GM23338 (cell line): ENCODE results near the gene CABYR. TPM values are rescaled to one million over a fixed set of nuclear protein-coding genes. Genes with fewer than 3 reads are reported as not detected.
A peak's percentile ranks its signal among the peaks of the same experiment; 100 is the strongest.

Experiments used
- ATAC-seq: fragments of 200-7000 bp; cut with Tn5 transposase; 3 replicates; pipeline ENCODE4 v1.9.1; 2020
- DNase-seq: peaks from one replicate; pipeline ENCODE4 v3.0.0-alpha.2; 2015; ENCODE audit warnings: low spot score
- H2AFZ ChIP-seq: fragments of 200-600 bp; sonication (generic); 2 replicates; pipeline ENCODE4 v1.8.0; 2016; ENCODE audit warnings: antibody characterized with exemption, mild to moderate bottlenecking, moderate library complexity
- H3F3A ChIP-seq: fragments of 200-600 bp; sonication (generic); replicated peaks from 2 replicates; pipeline ENCODE4 v1.8.0; 2017; ENCODE audit warnings: antibody characterized with exemption, mixed run types, low read depth
- H3K27ac ChIP-seq: fragments of 200-600 bp; sonication (generic); 2 replicates; pipeline ENCODE4 v1.6.1; 2016; ENCODE audit warnings: low read depth
- H3K27me3 ChIP-seq: fragments of 200-600 bp; sonication (generic); 2 replicates; pipeline ENCODE4 v1.8.0; 2016; ENCODE audit warnings: mild to moderate bottlenecking, mixed run types, moderate library complexity; ENCODE audit not compliant: insufficient read depth
- H3K36me3 ChIP-seq: fragments of 200-600 bp; sonication (generic); 2 replicates; pipeline ENCODE4 v1.8.0; 2016; ENCODE audit warnings: mild to moderate bottlenecking; ENCODE audit not compliant: insufficient read depth
- H3K4me1 ChIP-seq: fragments of 200-600 bp; sonication (generic); 2 replicates; pipeline ENCODE4 v1.8.0; 2016; ENCODE audit warnings: mild to moderate bottlenecking, moderate library complexity; ENCODE audit not compliant: insufficient read depth
- H3K4me2 ChIP-seq: fragments of 200-600 bp; sonication (generic); 2 replicates; pipeline ENCODE4 v1.7.1; 2017; ENCODE audit warnings: mixed run types
- H3K4me3 ChIP-seq: fragments of 200-600 bp; sonication (generic); 2 replicates; pipeline ENCODE4 v1.6.1; 2016; ENCODE audit warnings: mixed run types
- H3K79me2 ChIP-seq: fragments of 200-600 bp; sonication (generic); replicated peaks from 2 replicates; pipeline ENCODE4 v1.8.0; 2017; ENCODE audit warnings: mild to moderate bottlenecking; ENCODE audit not compliant: insufficient read depth
- H3K9me2 ChIP-seq: fragments of 200-600 bp; sonication (generic); 2 replicates; pipeline ENCODE4 v1.8.0; 2017; ENCODE audit not compliant: insufficient read depth
- H4K20me1 ChIP-seq: fragments of 200-600 bp; sonication (generic); replicated peaks from 2 replicates; pipeline ENCODE4 v1.8.0; 2017; ENCODE audit warnings: mild to moderate bottlenecking; ENCODE audit not compliant: insufficient read depth
- H3K27ac Mint-ChIP-seq: 2 replicates; pipeline ENCODE4 v1.8.0; 2020; ENCODE audit warnings: inconsistent platforms, mild to moderate bottlenecking, moderate library complexity, mixed read lengths
- H3K27me3 Mint-ChIP-seq: 3 replicates; pipeline ENCODE4 v1.8.0; 2022; ENCODE audit warnings: low read depth, mild to moderate bottlenecking, moderate library complexity, mixed read lengths, inconsistent platforms; ENCODE audit not compliant: insufficient read depth, poor library complexity
- H3K36me3 Mint-ChIP-seq: 3 replicates; pipeline ENCODE4 v1.8.0; 2021; ENCODE audit warnings: low read depth, mild to moderate bottlenecking, inconsistent platforms, moderate library complexity, mixed read lengths
- H3K4me1 Mint-ChIP-seq: 3 replicates; pipeline ENCODE4 v1.8.0; 2020; ENCODE audit warnings: mild to moderate bottlenecking, inconsistent platforms, mixed read lengths
- H3K4me3 Mint-ChIP-seq: 3 replicates; pipeline ENCODE4 v1.8.0; 2021; ENCODE audit warnings: moderate library complexity, mild to moderate bottlenecking, inconsistent platforms, mixed read lengths
- H3K9me3 Mint-ChIP-seq: 3 replicates; pipeline ENCODE4 v1.8.0; 2020; ENCODE audit warnings: moderate library complexity, mild to moderate bottlenecking, inconsistent platforms, mixed read lengths
- EZH2 ChIP-seq: fragments of 200-600 bp; sonication (generic); IDR thresholded peaks from one replicate; pipeline ENCODE4 v1.8.0; 2017; ENCODE audit warnings: antibody characterized with exemption, mild to moderate bottlenecking, low read depth; ENCODE audit not compliant: unreplicated experiment
- EZH2phosphoT487 ChIP-seq: fragments of 200-600 bp; sonication (generic); IDR thresholded peaks from one replicate; pipeline ENCODE4 v1.8.1; 2018; ENCODE audit warnings: antibody characterized with exemption; ENCODE audit not compliant: unreplicated experiment
- NANOG ChIP-seq: IDR thresholded peaks from 2 replicates; pipeline ENCODE4 v1.6.1; 2016; ENCODE audit warnings: antibody characterized with exemption, borderline replicate concordance
- POLR2AphosphoS5 ChIP-seq: IDR thresholded peaks from 2 replicates; pipeline ENCODE4 v1.6.1; 2016; ENCODE audit warnings: antibody characterized with exemption, low read depth
- STAT1 ChIP-seq: IDR thresholded peaks from one replicate; pipeline ENCODE4 v1.6.1; 2016; ENCODE audit warnings: antibody characterized with exemption; ENCODE audit not compliant: unreplicated experiment
- ZNF114 ChIP-seq: fragments of 250-450 bp; sonication (Bioruptor Pico); IDR thresholded peaks from 2 replicates; pipeline ENCODE4 v1.5.0; 2020; ENCODE audit warnings: mild to moderate bottlenecking, moderate library complexity
- polyA plus RNA-seq: library from polyadenylated mRNA; unstranded; fragments of >200 nt; fragmentation: Nextera tagmentation; extraction: Ambion mirVana; gene quantifications from 2 replicates; pipeline ENCODE4 v1.2.1, GENCODE V29; 2016
- total RNA-seq: library from RNA; depleted of rRNA; stranded (reverse); fragments of >200 nt; shearing (Covaris generic); gene quantifications from 2 replicates; pipeline ENCODE4 v1.2.3, GENCODE V29; 2014
- TF ChIP-seq, protein P1 (sequence below): fragments of 250-450 bp; sonication (Bioruptor Pico); IDR thresholded peaks from 2 replicates; pipeline ENCODE4 v1.5.0; 2020; ENCODE audit warnings: mild to moderate bottlenecking, moderate library complexity
- TF ChIP-seq, protein P2 (sequence below): IDR thresholded peaks from 2 replicates; pipeline ENCODE4 v1.6.1; 2016; ENCODE audit warnings: antibody characterized with exemption

Gene CABYR
- total and polyA plus RNA-seq, 2 experiments from 2014 or later: 24.0 to 48.4 TPM

DNA sequence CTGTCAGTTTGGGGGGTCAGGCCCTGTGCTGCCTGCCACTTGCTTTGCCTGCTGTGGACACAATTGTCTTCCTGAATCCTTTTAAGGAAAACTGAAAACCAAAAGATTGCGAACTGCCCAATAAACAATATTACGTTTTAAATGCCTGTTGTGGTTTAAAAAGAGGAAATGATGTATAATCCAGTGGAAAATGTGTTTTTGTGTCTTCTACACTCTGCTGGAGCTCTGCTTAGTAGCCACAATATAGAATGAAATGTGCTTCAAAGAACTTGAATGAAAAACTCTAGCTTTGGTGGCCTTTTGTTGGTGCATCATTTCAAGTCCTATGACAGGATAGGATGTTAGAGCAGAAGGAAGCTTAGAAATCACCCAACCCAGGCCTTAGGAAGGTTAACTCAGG is 23.2 kb upstream of the CABYR start:
- TF ChIP-seq, protein P1, sequence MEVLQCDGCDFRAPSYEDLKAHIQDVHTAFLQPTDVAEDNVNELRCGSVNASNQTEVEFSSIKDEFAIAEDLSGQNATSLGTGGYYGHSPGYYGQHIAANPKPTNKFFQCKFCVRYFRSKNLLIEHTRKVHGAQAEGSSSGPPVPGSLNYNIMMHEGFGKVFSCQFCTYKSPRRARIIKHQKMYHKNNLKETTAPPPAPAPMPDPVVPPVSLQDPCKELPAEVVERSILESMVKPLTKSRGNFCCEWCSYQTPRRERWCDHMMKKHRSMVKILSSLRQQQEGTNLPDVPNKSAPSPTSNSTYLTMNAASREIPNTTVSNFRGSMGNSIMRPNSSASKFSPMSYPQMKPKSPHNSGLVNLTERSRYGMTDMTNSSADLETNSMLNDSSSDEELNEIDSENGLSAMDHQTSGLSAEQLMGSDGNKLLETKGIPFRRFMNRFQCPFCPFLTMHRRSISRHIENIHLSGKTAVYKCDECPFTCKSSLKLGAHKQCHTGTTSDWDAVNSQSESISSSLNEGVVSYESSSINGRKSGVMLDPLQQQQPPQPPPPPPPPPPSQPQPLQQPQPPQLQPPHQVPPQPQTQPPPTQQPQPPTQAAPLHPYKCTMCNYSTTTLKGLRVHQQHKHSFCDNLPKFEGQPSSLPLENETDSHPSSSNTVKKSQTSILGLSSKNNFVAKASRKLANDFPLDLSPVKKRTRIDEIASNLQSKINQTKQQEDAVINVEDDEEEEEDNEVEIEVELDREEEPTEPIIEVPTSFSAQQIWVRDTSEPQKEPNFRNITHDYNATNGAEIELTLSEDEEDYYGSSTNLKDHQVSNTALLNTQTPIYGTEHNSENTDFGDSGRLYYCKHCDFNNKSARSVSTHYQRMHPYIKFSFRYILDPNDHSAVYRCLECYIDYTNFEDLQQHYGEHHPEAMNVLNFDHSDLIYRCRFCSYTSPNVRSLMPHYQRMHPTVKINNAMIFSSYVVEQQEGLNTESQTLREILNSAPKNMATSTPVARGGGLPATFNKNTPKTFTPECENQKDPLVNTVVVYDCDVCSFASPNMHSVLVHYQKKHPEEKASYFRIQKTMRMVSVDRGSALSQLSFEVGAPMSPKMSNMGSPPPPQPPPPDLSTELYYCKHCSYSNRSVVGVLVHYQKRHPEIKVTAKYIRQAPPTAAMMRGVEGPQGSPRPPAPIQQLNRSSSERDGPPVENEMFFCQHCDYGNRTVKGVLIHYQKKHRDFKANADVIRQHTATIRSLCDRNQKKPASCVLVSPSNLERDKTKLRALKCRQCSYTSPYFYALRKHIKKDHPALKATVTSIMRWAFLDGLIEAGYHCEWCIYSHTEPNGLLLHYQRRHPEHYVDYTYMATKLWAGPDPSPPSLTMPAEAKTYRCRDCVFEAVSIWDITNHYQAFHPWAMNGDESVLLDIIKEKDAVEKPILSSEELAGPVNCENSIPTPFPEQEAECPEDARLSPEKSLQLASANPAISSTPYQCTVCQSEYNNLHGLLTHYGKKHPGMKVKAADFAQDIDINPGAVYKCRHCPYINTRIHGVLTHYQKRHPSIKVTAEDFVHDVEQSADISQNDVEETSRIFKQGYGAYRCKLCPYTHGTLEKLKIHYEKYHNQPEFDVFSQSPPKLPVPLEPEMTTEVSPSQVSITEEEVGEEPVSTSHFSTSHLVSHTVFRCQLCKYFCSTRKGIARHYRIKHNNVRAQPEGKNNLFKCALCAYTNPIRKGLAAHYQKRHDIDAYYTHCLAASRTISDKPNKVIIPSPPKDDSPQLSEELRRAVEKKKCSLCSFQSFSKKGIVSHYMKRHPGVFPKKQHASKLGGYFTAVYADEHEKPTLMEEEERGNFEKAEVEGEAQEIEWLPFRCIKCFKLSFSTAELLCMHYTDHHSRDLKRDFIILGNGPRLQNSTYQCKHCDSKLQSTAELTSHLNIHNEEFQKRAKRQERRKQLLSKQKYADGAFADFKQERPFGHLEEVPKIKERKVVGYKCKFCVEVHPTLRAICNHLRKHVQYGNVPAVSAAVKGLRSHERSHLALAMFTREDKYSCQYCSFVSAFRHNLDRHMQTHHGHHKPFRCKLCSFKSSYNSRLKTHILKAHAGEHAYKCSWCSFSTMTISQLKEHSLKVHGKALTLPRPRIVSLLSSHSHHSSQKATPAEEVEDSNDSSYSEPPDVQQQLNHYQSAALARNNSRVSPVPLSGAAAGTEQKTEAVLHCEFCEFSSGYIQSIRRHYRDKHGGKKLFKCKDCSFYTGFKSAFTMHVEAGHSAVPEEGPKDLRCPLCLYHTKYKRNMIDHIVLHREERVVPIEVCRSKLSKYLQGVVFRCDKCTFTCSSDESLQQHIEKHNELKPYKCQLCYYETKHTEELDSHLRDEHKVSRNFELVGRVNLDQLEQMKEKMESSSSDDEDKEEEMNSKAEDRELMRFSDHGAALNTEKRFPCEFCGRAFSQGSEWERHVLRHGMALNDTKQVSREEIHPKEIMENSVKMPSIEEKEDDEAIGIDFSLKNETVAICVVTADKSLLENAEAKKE: no peak
- TF ChIP-seq, protein P2, sequence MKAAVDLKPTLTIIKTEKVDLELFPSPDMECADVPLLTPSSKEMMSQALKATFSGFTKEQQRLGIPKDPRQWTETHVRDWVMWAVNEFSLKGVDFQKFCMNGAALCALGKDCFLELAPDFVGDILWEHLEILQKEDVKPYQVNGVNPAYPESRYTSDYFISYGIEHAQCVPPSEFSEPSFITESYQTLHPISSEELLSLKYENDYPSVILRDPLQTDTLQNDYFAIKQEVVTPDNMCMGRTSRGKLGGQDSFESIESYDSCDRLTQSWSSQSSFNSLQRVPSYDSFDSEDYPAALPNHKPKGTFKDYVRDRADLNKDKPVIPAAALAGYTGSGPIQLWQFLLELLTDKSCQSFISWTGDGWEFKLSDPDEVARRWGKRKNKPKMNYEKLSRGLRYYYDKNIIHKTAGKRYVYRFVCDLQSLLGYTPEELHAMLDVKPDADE: no peak
- TF ChIP-seq ZNF114: no peak
- TF ChIP-seq POLR2AphosphoS5: no peak
- TF ChIP-seq STAT1: no peak
- TF ChIP-seq NANOG: no peak
- no peak for TF ChIP-seq EZH2
- no peak for TF ChIP-seq EZH2phosphoT487

More for the DNA sequence above, 23.2 kb upstream of the CABYR start:
- Histone ChIP-seq H3F3A (peaks cover 12% of the 10 kb centered on the region), H4K20me1 (no peaks in the 10 kb centered on the region), H3K4me3 (no peak overlapping the region), H2AFZ (no peak overlapping the region), H3K36me3 (peaks cover 40% of the 10 kb centered on the region), H3K27ac (peak overlapping the region; percentile 59; the same call in 1 of the 2 replicates), H3K4me1 (no peaks in the 10 kb centered on the region; the same call in 1 of the 2 replicates), H3K4me2 (no peak overlapping the region), H3K9me2 (no peaks in the 10 kb centered on the region), H3K79me2 (peaks cover 5% of the 10 kb centered on the region), H3K27me3 (no peaks in the 10 kb centered on the region)
- no peak for DNase-seq
- Mint-ChIP-seq H3K27me3 (peaks cover 1% of the 10 kb centered on the region), H3K4me1 (peaks cover 6% of the 10 kb centered on the region; the same call in 2 of the 3 replicates), H3K27ac (no peak overlapping the region), H3K9me3 (no peaks in the 10 kb centered on the region), H3K36me3 (peaks cover 16% of the 10 kb centered on the region), H3K4me3 (no peak overlapping the region)
- ATAC-seq: no peak
